GM18868 (cell line): ENCODE measurements around the gene PRR23A.

Source experiments
- ATAC-seq: cut with Tn5 transposase; IDR thresholded peaks from one replicate; pipeline ENCODE4 v1.9.1; 2021; ENCODE audit warnings: mild to moderate bottlenecking, moderate library complexity; ENCODE audit not compliant: unreplicated experiment

Gene PRR23A

GRCh38 chr3:138974462-138974861 is 31.6 kb downstream of the PRR23A start:
- no peak for ATAC-seq

- ATAC-seq, result no peak
Observed at GRCh38 chr3:138972941-138973340, 33.1 kb downstream of the PRR23A start.

- no peak for ATAC-seq
Observed at GRCh38 chr3:138971766-138972320, 34.2 kb downstream of the PRR23A start.

GRCh38 chr3:138964923-138965322 is 41.1 kb downstream of the PRR23A start:
- no peak for ATAC-seq

GRCh38 chr3:138964264-138964663 is 41.8 kb downstream of the PRR23A start:
- ATAC-seq, result no peak

- ATAC-seq, result no peak
Observed at GRCh38 chr3:138962854-138963560, 43.1 kb downstream of the PRR23A start.

GRCh38 chr3:138960417-138960852 is 45.6 kb downstream of the PRR23A start:
- no peak for ATAC-seq
